T-cell (primary cell): ENCODE data around the gene OR4N2. TPM values are rescaled to one million over a fixed set of nuclear protein-coding genes. Genes with fewer than 3 reads are reported as not detected.
A peak's percentile ranks its signal among the peaks of the same experiment; 100 is the strongest.
"Not testable (repeated sequence)": the region's sequence is repeated elsewhere in the genome, so short reads cannot be mapped to it uniquely, and the experiment has no call there.

Source experiments
- ATAC-seq, 4 experiments: fragments of 200-7000 bp in 3 of 4; fragments of 150-1000 bp in 1 of 4; cut with Tn5 transposase; replicated peaks in 1 of 4; 1 replicate in 3 of 4; 2 replicates in 1 of 4; pipeline ENCODE4 v1.10.0; 2021; ENCODE audit warnings: moderate library complexity in 3 of 4, mild to moderate bottlenecking in 2 of 4, moderate number of reproducible peaks in 1 of 4
- CTCF ChIA-PET, 2 donors: fragments of 300-600 bp; sonication (Branson Sonifier 250); formaldehyde crosslinking; loops; one replicate each; lab custom pipeline; 2022; ENCODE audit warnings: antibody characterized with exemption in 2 of 2; lab: Charles Lee
- POLR2A ChIA-PET, 2 donors: fragments of 300-600 bp; sonication (Branson Sonifier 250); formaldehyde crosslinking; loops; one replicate each; lab custom pipeline; 2022; ENCODE audit warnings: antibody characterized with exemption in 2 of 2; lab: Charles Lee
- DNase-seq, 35 experiments: peaks; one replicate each; pipeline versions ENCODE4 v3.0.0 to v3.0.0-alpha.2; 2013 to 2023
- H3K27ac ChIP-seq: one replicate; pipeline ENCODE4 v1.5.1; 2013; ENCODE audit warnings: low read length
- H3K27me3 ChIP-seq, 2 experiments: replicated peaks in 1 of 2; 1 replicate in 1 of 2; 2 replicates in 1 of 2; pipeline versions ENCODE4 v1.6.1 to v1.7.0; 2013; ENCODE audit warnings: low read length in 1 of 2, mixed read lengths in 1 of 2; ENCODE audit not compliant: control insufficient read depth in 2 of 2, insufficient read depth in 2 of 2; ENCODE audit errors: extremely low read depth in 1 of 2
- H3K36me3 ChIP-seq, 2 donors: 1 replicate in 1 of 2; 2 replicates in 1 of 2; pipeline versions ENCODE4 v1.6.1 to v1.7.0; 2013; ENCODE audit warnings: low read length in 1 of 2; ENCODE audit not compliant: control insufficient read depth in 2 of 2, insufficient read depth in 1 of 2; ENCODE audit errors: extremely low read depth in 1 of 2
- H3K4me1 ChIP-seq, 2 experiments: 1 replicate in 1 of 2; 2 replicates in 1 of 2; pipeline versions ENCODE4 v1.6.1 to v1.7.0; 2013; ENCODE audit warnings: low read length in 2 of 2, mixed read lengths in 1 of 2; ENCODE audit not compliant: insufficient read depth in 2 of 2, control insufficient read depth in 1 of 2; ENCODE audit errors: extremely low read depth in 1 of 2
- H3K4me3 ChIP-seq, 2 donors: 1 replicate in 1 of 2; 2 replicates in 1 of 2; pipeline versions ENCODE4 v1.5.1 to v1.7.0; 2013; ENCODE audit warnings: mild to moderate bottlenecking in 2 of 2, low read length in 1 of 2, moderate library complexity in 1 of 2; ENCODE audit not compliant: control insufficient read depth in 1 of 2; ENCODE audit errors: extremely low read depth in 1 of 2
- H3K9me3 ChIP-seq: 2 replicates; pipeline ENCODE4 v1.7.0; 2013
- H3K27ac Mint-ChIP-seq, 2 donors: one replicate each; pipeline ENCODE4 v1.8.0; 2020 to 2021; ENCODE audit warnings: mild to moderate bottlenecking in 2 of 2, mixed read lengths in 2 of 2
- H3K27me3 Mint-ChIP-seq, 2 donors: one replicate each; pipeline ENCODE4 v1.8.0; 2021 to 2022; ENCODE audit warnings: mixed read lengths in 2 of 2
- H3K36me3 Mint-ChIP-seq: one replicate; pipeline ENCODE4 v1.8.0; 2021; ENCODE audit warnings: mixed read lengths
- H3K4me1 Mint-ChIP-seq, 3 donors: one replicate each; pipeline ENCODE4 v1.8.0; 2020 to 2022; ENCODE audit warnings: mixed read lengths in 3 of 3, mild to moderate bottlenecking in 1 of 3
- H3K4me3 Mint-ChIP-seq, 3 donors: one replicate each; pipeline ENCODE4 v1.8.0; 2020 to 2022; ENCODE audit warnings: mild to moderate bottlenecking in 3 of 3, mixed read lengths in 3 of 3, moderate library complexity in 3 of 3
- H3K9me3 Mint-ChIP-seq, 3 donors: one replicate each; pipeline ENCODE4 v1.8.0; 2020 to 2022; ENCODE audit warnings: mixed read lengths in 3 of 3
- WGBS: methylation state at CpG from one replicate; pipeline ENCODE4 v1.1.5; 2013; ENCODE audit warnings: missing lambda C conversion rate; ENCODE audit not compliant: insufficient coverage; 5-methylcytosine and 5-hydroxymethylcytosine counted together
- total RNA-seq, 35 experiments: library from RNA in 6 of 35; stranded (reverse) in 6 of 35; fragments of 120-200 nt in 1 of 35; gene quantifications; one replicate each; pipeline versions ENCODE4 v1.2.1 to v1.2.4 and lab custom pipeline; 2013 to 2026

Gene OR4N2
- total RNA-seq, 5 donors from 2014 or later (not counting 1 experiment from before 2014, with no cell fraction given), result not detected

- DNase-seq (no peak), ATAC-seq (no peak)
- Mint-ChIP-seq H3K4me3 (no peak overlapping the region), H3K27me3 (peaks cover 0 to 4% of the 10 kb centered on the region in 2 donors), H3K36me3 (no peaks in the 10 kb centered on the region), H3K27ac (no peak overlapping the region), H3K4me1 (no peaks in the 10 kb centered on the region), H3K9me3 (peaks cover 8 to 14% (median 11%) of the 10 kb centered on the region in 3 donors)
- no CpG with 5 or more reads among the region's 1 CpG for WGBS
- Histone ChIP-seq H3K36me3 (no peaks in the 10 kb centered on the region), H3K27ac (no peak overlapping the region), H3K27me3 (no peaks in the 10 kb centered on the region), H3K9me3 (peaks cover 4% of the 10 kb centered on the region), H3K4me3 (no peak overlapping the region), H3K4me1 (no peaks in the 10 kb centered on the region)
- CTCF ChIA-PET, result no interaction called here
- POLR2A ChIA-PET, result no interaction called here
Observed at GRCh38 chr14:19775587-19775986, 28.0 kb upstream of the OR4N2 start.

- H3K4me3 Mint-ChIP-seq, H3K27ac ChIP-seq, H3K4me3 ChIP-seq, H3K4me1 ChIP-seq, H3K9me3 Mint-ChIP-seq, H3K27me3 ChIP-seq, H3K9me3 ChIP-seq, H3K36me3 ChIP-seq, H3K36me3 Mint-ChIP-seq, ATAC-seq, CTCF ChIA-PET, H3K27me3 Mint-ChIP-seq, POLR2A ChIA-PET, DNase-seq, H3K4me1 Mint-ChIP-seq, H3K27ac Mint-ChIP-seq: not testable (repeated sequence)
- WGBS, result 82% methylated on average over 16 of the region's 16 CpGs
Observed at GRCh38 chr14:19785848-19786247, 17.7 kb upstream of the OR4N2 start.

GRCh38 chr14:19787318-19787717 is 16.3 kb upstream of the OR4N2 start:
- H3K4me1 Mint-ChIP-seq, H3K36me3 Mint-ChIP-seq, POLR2A ChIA-PET, H3K9me3 Mint-ChIP-seq, H3K27me3 Mint-ChIP-seq, H3K4me3 Mint-ChIP-seq, H3K27ac ChIP-seq, H3K4me3 ChIP-seq, H3K9me3 ChIP-seq, H3K4me1 ChIP-seq, DNase-seq, H3K27me3 ChIP-seq, ATAC-seq, CTCF ChIA-PET, H3K27ac Mint-ChIP-seq, H3K36me3 ChIP-seq: not testable (repeated sequence)
- 100% methylated on average over 2 of the region's 6 CpGs for WGBS

GRCh38 chr14:19788150-19788549 is 15.4 kb upstream of the OR4N2 start:
- H3K4me3 Mint-ChIP-seq, H3K36me3 ChIP-seq, H3K36me3 Mint-ChIP-seq, CTCF ChIA-PET, H3K4me3 ChIP-seq, H3K4me1 Mint-ChIP-seq, H3K27ac Mint-ChIP-seq, H3K27ac ChIP-seq, H3K27me3 ChIP-seq, DNase-seq, H3K27me3 Mint-ChIP-seq, ATAC-seq, POLR2A ChIA-PET, H3K9me3 Mint-ChIP-seq, H3K9me3 ChIP-seq, H3K4me1 ChIP-seq: not testable (repeated sequence)
- 48% methylated on average over 4 of the region's 7 CpGs for WGBS

GRCh38 chr14:19796520-19797108 is 7.0 kb upstream of the OR4N2 start:
- H3K27ac ChIP-seq, H3K27me3 ChIP-seq, H3K4me3 Mint-ChIP-seq, H3K36me3 Mint-ChIP-seq, POLR2A ChIA-PET, H3K9me3 ChIP-seq, H3K27me3 Mint-ChIP-seq, DNase-seq, H3K36me3 ChIP-seq, ATAC-seq, H3K4me1 ChIP-seq, H3K4me3 ChIP-seq, H3K9me3 Mint-ChIP-seq, H3K4me1 Mint-ChIP-seq, H3K27ac Mint-ChIP-seq, CTCF ChIA-PET: not testable (repeated sequence)
- 70% methylated on average over 5 of the region's 10 CpGs for WGBS

GRCh38 chr14:19799880-19800279 is 3.7 kb upstream of the OR4N2 start:
- peak in 1 of 4 experiments; percentile 44 for ATAC-seq
- no peak overlapping the region for H3K27ac ChIP-seq
- H3K27me3 Mint-ChIP-seq, result no peaks in the 10 kb centered on the region
- no peaks in the 10 kb centered on the region for H3K36me3 Mint-ChIP-seq
- no peaks in the 10 kb centered on the region for H3K4me1 ChIP-seq
- no peak overlapping the region for H3K4me3 Mint-ChIP-seq
- WGBS, result 89% methylated on average over 5 of the region's 5 CpGs
- peaks cover 3% of the 10 kb centered on the region for H3K9me3 ChIP-seq
- no peaks in the 10 kb centered on the region for H3K36me3 ChIP-seq
- H3K9me3 Mint-ChIP-seq, result peaks cover 0 to 5% (median 4%) of the 10 kb centered on the region in 3 donors
- H3K4me3 ChIP-seq, result no peak overlapping the region
- no peak for DNase-seq
- POLR2A ChIA-PET, result no interaction called here
- CTCF ChIA-PET, result no interaction called here
- H3K4me1 Mint-ChIP-seq, result no peaks in the 10 kb centered on the region
- peaks cover 0 to 7% of the 10 kb centered on the region in 2 experiments for H3K27me3 ChIP-seq
- no peak overlapping the region for H3K27ac Mint-ChIP-seq
